Stimulated activated CD8-positive, alpha-beta memory T cell treated with anti-CD3 and anti-CD28 coated beads, Interleukin-15, amount 100 ng/mL, for 1 hour (primary cell): ENCODE results near the gene GRP.

Source experiments
- DNase-seq: peaks from one replicate; pipeline ENCODE4 v3.0.0-alpha.2; 2020; ENCODE audit warnings: low read depth

The GRP gene

GRCh38 chr18:59267503-59268126 lies 47.7 kb downstream of the GRP start:
- no peak for DNase-seq

- DNase-seq = no peak
These were observed 48.3 kb downstream of the GRP start for GRCh38 chr18:59268127-59268720.

GRCh38 chr18:59268721-59269562 lies 49.0 kb downstream of the GRP start:
- DNase-seq = no peak

GRCh38 chr18:59269563-59270119 lies 49.7 kb downstream of the GRP start:
- no peak for DNase-seq

GRCh38 chr18:59270689-59271257 lies 50.8 kb downstream of the GRP start:
- no peak for DNase-seq

- no peak for DNase-seq
These were observed 51.8 kb downstream of the GRP start for GRCh38 chr18:59271606-59272220.

GRCh38 chr18:59272221-59272888 lies 52.4 kb downstream of the GRP start:
- DNase-seq = no peak

GRCh38 chr18:59272891-59273758 lies 53.2 kb downstream of the GRP start, which contains the start of gene RAX:
Gene RAX, minus strand, starts transcription at chr18:59273454. Its CDS starts 248 bp downstream, at chr18:59273206.
- no peak for DNase-seq

GRCh38 chr18:59273759-59274532 lies 54.0 kb downstream of the GRP start:
- no peak for DNase-seq

GRCh38 chr18:59274533-59274928 lies 54.6 kb downstream of the GRP start:
- no peak for DNase-seq

- DNase-seq = no peak
These were observed 55.5 kb downstream of the GRP start for GRCh38 chr18:59275406-59275949.

- no peak for DNase-seq
These were observed 56.1 kb downstream of the GRP start for GRCh38 chr18:59276047-59276446.

GRCh38 chr18:59278793-59279192 lies 58.8 kb downstream of the GRP start:
- DNase-seq = no peak

GRCh38 chr18:59279193-59279592 lies 59.2 kb downstream of the GRP start:
- no peak for DNase-seq

GRCh38 chr18:59279722-59280121 lies 59.8 kb downstream of the GRP start:
- no peak for DNase-seq
